ENCODE data around the gene MYOC. TPM values are rescaled to one million over a fixed set of nuclear protein-coding genes. Genes with fewer than 3 reads are reported as not detected.

MYOC gene
- total RNA-seq, 1 experiment from 2014 or later, result not detected

- Mint-ChIP-seq H3K4me3 (no peak overlapping the region), H3K4me1 (no peaks in the 10 kb centered on the region), H3K36me3 (ENCODE audit: insufficient read depth in 1 of 3, low read depth in 3 of 3) (no peaks in the 10 kb centered on the region), H3K27me3 (ENCODE audit: low read depth) (no peaks in the 10 kb centered on the region), H3K9me3 (no peaks in the 10 kb centered on the region; a peak in 1 of 5 replicates), H3K27ac (no peak overlapping the region)
- H4K5ac ChIP-seq (ENCODE audit: insufficient read length, low read depth, low read length), result no peak overlapping the region
- H2AFZ ChIP-seq (ENCODE audit: low read length), result no peak overlapping the region
- no peak overlapping the region for H2AK5ac ChIP-seq (ENCODE audit: insufficient read length, low read length)
- no peak overlapping the region for H4K91ac ChIP-seq (ENCODE audit: insufficient read length, low read depth, low read length)
- no peaks in the 10 kb centered on the region for H3K27me3 ChIP-seq (ENCODE audit: insufficient read depth, low read length)
- H3K79me2 ChIP-seq (ENCODE audit: insufficient read depth, low read length), result no peaks in the 10 kb centered on the region
- H3K14ac ChIP-seq (ENCODE audit: insufficient read depth, low read length), result no peak overlapping the region; the same call in 1 of the 2 replicates
- H4K20me1 ChIP-seq (ENCODE audit: control insufficient read depth, insufficient read depth, insufficient read length), result no peaks in the 10 kb centered on the region
- H3T11ph ChIP-seq (ENCODE audit: low read length), result no peak overlapping the region
- no peak overlapping the region for H3K23ac ChIP-seq (ENCODE audit: insufficient read length, low read depth, low read length)
- no peak overlapping the region for H2BK15ac ChIP-seq (ENCODE audit: low read depth, low read length)
- no peaks in the 10 kb centered on the region for H3K23me2 ChIP-seq (ENCODE audit: insufficient read length, low read depth, low read length, poor library complexity, severe bottlenecking)
- H3K9me3 ChIP-seq (ENCODE audit: control insufficient read depth, low read depth, low read length), result no peaks in the 10 kb centered on the region
- no peaks in the 10 kb centered on the region for H3K4me1 ChIP-seq (ENCODE audit: insufficient read depth, low read length)
- H3K4me2 ChIP-seq (ENCODE audit: insufficient read depth, insufficient read length, low read length), result no peak overlapping the region
- DNase-seq, result no peak
- H2BK12ac ChIP-seq (ENCODE audit: insufficient read length, low read depth, low read length), result no peak overlapping the region
- no peak overlapping the region for H3K27ac ChIP-seq (ENCODE audit: insufficient read length, low read depth, low read length)
- H2BK120ac ChIP-seq (ENCODE audit: low read depth, low read length, poor library complexity, severe bottlenecking), result no peak overlapping the region
- no peaks in the 10 kb centered on the region for H3K79me1 ChIP-seq (ENCODE audit: insufficient read depth, low read depth, low read length, poor library complexity, severe bottlenecking)
- H3K56ac ChIP-seq (ENCODE audit: insufficient read length, low read depth, low read length), result no peak overlapping the region
- H3K4ac ChIP-seq (ENCODE audit: low read depth, low read length), result no peak overlapping the region
- no peak overlapping the region for H3K9ac ChIP-seq (ENCODE audit: extremely low read depth, insufficient read length, low read length)
- WGBS (ENCODE audit: extremely low coverage, insufficient read length, low lambda C conversion rate), result no CpG with 5 or more reads among the region's 28 CpGs
- no peak overlapping the region for H2BK20ac ChIP-seq (ENCODE audit: low read depth, low read length, poor library complexity, severe bottlenecking)
- TF ChIP-seq CTCF (conservative IDR thresholded peaks at IDR 0.05), result no peak
- H2BK5ac ChIP-seq (ENCODE audit: insufficient read length, low read length), result no peak overlapping the region
- no peak overlapping the region for H4K8ac ChIP-seq (replicated peaks; ENCODE audit: insufficient read length, low read depth, low read length)
- H3K18ac ChIP-seq (ENCODE audit: insufficient read length, low read depth, low read length), result no peak overlapping the region
Observed at GRCh38 chr1:171670739-171671138, 18.3 kb upstream of the MYOC start.
